T-helper 22 cell (primary cell): Measurements from ENCODE around the gene RAPGEF5.

ENCODE experiments used
- DNase-seq: peaks from one replicate; pipeline ENCODE4 v3.0.0-alpha.2; 2020; ENCODE audit warnings: low read depth

Gene RAPGEF5

DNA sequence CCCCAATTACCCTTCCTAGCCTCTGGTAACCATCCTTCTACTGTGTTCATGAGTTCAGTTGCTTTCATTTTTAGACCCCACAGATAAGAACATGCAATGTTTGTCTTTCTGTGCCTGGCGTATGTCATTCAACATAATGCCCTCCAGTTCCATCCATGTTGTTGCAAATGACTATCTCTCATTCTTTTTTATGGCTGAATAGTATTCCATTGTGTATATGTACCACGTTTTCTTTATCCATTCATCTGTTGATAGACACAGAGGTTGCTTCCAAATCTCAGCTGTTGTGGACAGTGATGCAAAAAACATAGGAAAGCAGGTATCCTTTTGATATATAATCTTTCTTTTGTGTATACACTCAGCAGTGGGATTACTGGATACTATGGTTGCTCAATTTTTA is 51.2 kb downstream of the RAPGEF5 start:
- no peak for DNase-seq

- no peak for DNase-seq
Observed at GRCh38 chr7:22302951-22303423, 54.0 kb downstream of the RAPGEF5 start.

GRCh38 chr7:22302193-22302592 is 54.8 kb downstream of the RAPGEF5 start:
- DNase-seq: no peak

DNA sequence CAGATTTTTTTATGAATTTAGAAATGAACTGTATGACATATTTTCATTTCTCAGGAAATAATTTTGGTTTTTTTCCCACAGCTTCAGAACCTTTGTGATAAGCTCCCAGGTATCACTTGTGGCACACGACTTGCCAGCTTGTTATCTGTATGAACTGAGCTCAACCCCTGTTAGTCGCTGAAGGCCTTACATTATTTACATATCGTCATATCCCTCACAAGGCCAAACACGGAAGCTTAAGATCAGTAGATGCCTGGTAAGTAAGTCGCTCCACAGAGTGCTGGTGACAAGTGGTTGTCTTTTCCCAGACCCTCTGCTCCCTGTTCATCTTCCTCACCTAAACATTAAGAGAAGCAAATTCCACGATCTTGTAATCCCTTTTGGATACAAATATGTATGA is 55.2 kb downstream of the RAPGEF5 start:
- DNase-seq: no peak

- no peak for DNase-seq
Observed at GRCh38 chr7:22300839-22301238, 56.1 kb downstream of the RAPGEF5 start.

GRCh38 chr7:22296916-22297315 is 60.0 kb downstream of the RAPGEF5 start:
- no peak for DNase-seq

GRCh38 chr7:22296265-22296566 is 60.7 kb downstream of the RAPGEF5 start:
- no peak for DNase-seq

DNA sequence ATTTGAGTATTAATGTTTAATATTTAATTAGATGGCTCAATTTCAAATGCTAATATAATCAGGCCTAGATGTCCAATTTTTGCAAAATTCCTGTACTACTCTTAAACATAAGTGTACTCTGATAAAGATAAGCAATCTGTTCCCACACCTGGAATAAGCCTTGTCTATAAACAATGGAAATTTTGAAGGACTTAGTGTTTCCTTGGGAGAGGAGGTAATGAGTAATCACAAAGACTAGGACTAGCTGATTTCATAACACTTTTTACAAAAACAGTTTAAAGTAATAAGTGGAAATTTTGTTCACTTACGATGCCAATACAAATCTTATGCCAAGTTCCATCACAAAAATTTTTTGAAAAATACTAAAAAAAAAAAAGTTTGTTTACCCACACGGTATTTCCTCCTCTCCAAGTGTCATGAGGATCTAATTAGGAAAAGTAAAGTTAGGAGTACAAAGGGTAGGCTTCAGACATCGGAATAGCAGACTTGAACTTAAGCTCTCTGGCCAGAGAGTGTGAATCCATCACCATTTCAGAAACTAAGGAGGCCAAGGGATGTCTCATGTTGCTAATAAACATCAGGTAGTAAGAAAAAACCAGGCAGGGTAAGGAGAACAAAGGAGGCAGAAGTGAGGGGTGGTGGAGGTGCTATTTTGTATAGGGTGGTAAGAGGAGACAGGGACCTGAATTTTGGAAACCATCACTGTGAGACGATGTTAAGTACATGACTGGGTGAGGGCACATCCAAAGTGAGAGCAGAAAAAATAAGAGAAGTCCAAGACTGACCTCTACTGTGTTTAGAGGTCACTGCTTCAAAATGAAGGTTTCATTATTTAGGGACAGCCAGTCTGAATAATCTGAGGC is 61.3 kb downstream of the RAPGEF5 start:
- no peak for DNase-seq

- no peak for DNase-seq
Observed at GRCh38 chr7:22292531-22292930, 64.4 kb downstream of the RAPGEF5 start.

DNA sequence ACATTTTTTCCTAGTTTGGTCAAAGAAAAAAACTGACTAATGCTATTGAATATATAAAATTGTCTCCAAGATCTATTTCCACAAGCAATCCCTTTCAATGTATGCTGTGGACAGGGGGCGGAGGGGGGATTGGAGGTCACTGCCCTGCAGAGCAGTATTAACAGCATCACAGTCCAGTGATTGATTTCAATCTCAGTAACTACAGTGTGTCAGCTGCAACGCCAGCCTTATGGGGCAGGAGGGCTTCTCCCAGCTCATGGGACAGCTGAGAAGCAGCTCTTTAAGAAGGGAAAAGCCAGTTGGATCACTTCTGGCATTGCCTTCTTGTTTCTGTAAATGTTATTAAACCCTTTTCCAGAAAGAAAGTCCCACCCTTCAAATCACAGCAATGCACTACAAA is 65.0 kb downstream of the RAPGEF5 start:
- no peak for DNase-seq

GRCh38 chr7:22288202-22288601 is 68.8 kb downstream of the RAPGEF5 start:
- no peak for DNase-seq

DNA sequence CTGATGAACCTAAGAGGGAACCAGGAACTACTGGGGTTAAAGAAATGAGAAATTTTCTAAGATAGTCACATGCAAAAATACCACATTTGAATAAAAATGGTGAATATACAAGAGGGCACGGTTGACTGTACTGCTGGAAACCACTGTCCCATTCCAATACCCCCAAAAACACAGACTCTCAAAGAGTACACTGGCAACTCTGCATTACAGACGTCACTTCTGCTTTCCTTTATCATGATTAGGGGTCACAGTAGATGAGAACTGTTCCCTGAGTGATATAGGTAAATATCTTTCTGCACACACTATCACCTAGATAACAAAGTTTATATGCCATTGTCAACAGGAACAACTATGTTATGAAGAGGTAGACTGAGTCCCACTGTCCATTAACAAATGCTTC is 69.5 kb downstream of the RAPGEF5 start:
- DNase-seq: no peak

DNA sequence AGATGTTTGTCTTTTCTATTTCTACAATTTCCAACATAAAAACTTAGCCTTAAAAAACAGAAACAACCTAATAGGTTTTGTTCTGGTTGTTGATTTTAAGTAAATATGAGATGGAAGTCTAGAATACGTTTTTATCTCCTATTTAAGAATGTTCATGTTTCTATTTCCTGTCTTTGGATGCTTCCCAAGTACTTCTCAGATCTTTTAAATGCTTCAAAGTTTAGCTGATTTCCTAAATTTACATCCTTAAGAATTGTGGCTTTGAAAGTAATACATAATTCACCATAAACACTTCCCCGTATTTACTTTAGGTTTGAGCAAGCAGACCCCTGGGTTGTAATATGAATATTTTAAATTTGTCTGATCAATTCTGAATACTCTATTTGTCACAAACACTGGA is 70.5 kb downstream of the RAPGEF5 start:
- no peak for DNase-seq

GRCh38 chr7:22281481-22281880 is 75.5 kb downstream of the RAPGEF5 start:
- no peak for DNase-seq

- DNase-seq: no peak
Observed at GRCh38 chr7:22280031-22280430, 76.9 kb downstream of the RAPGEF5 start.

- no peak for DNase-seq
Observed at GRCh38 chr7:22278660-22279059, 78.3 kb downstream of the RAPGEF5 start.

GRCh38 chr7:22277375-22277774 is 79.6 kb downstream of the RAPGEF5 start:
- DNase-seq: no peak

- DNase-seq: no peak
Observed at GRCh38 chr7:22275661-22276060, 81.3 kb downstream of the RAPGEF5 start.

DNA sequence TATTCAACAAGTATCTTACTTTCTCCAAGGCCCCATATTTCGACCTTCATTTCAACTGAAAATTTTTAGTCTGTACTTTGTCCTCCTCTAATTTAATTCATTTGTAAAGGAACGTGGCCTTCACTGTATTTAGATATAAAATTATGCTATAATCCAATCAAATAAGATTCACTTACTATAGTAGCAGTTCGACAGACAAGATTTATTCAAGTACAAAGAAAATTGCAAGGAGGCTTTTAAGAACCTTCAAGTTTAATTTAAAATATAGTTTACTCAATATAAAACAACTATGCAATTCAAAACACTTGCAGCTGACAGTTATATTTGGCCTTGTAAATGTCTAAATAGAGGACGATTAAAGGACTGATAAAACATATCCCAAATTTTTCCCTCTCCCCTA is 85.6 kb downstream of the RAPGEF5 start:
- no peak for DNase-seq

- DNase-seq: no peak
Observed at GRCh38 chr7:22270371-22270770, 86.6 kb downstream of the RAPGEF5 start.

DNA sequence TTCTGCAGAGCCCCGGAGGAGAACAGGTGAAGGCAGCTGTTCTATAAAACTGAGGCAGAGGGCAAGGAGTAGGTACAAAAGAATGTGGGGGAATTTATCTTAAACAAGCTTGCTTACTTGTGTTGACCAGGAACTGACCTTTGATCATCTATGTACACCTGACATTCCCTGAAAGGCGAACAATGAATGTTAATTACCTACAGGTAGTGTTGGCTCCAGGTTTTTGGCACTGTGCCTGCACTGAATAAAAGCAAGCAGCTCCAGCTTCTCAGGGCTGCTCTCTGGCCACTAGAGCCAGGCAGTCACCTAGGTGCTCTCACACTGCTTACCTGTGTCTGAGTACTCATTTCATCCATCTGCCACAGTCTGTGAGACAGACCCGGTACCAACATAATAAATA is 87.0 kb downstream of the RAPGEF5 start:
- no peak for DNase-seq

DNA sequence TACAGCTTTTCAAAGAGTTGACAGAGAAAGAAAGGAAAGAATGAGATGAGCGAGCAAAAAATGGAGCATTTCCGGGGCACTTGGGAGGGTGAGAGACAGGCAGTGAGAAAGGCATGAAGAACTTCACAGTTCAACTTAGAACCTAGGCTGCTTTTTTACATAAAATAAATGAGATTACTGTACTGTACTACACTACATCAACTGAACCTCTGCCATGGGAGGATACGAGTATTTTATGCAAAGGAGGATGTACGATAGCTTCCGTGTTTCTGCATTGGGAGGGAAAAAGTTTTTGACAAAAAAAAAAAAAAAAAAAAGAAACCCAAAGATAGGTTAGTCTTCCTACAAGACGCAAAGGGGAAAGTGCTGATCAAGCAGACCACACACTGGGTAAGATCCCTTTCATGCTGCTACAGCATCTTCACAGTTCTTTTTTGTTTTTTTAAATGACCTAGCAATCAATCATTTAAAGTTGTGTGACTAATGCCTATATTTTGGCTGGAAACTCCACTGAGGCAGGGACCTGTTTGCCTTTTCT is 88.0 kb downstream of the RAPGEF5 start:
- no peak for DNase-seq

GRCh38 chr7:22267930-22268615 is 88.9 kb downstream of the RAPGEF5 start:
- no peak for DNase-seq
